Panc1 (cell line): Measurements from ENCODE around the gene CHRNE. TPM values are rescaled to one million over a fixed set of nuclear protein-coding genes. Genes with fewer than 3 reads are reported as not detected.

Source experiments
- ATAC-seq: fragments of 200-7000 bp; cut with Tn5 transposase; 2 replicates; pipeline ENCODE4 v1.9.1; 2020; ENCODE audit warnings: mild to moderate bottlenecking, moderate library complexity
- BruUV-seq: library from RNA; stranded (reverse); fragments of 400-500 nt; replicated peaks from 2 replicates; lab custom pipeline; 2021; lab: Mats Ljungman, UMichigan
- CTCF ChIA-PET: fragments of 300-600 bp; sonication (Branson Sonifier 250); formaldehyde crosslinking; loops from one replicate; lab custom pipeline; 2022; ENCODE audit warnings: antibody characterized with exemption; lab: Charles Lee
- POLR2A ChIA-PET: fragments of 300-600 bp; sonication (Branson Sonifier 250); formaldehyde crosslinking; loops from one replicate; lab custom pipeline; 2022; ENCODE audit warnings: antibody characterized with exemption; lab: Charles Lee
- DNase-seq: peaks from one replicate; pipeline ENCODE4 v3.0.0-alpha.2; 2010; ENCODE audit warnings: low read depth, low spot score
- H3K27ac ChIP-seq: 2 replicates; pipeline ENCODE4 v1.5.1; 2011; ENCODE audit warnings: mild to moderate bottlenecking, low read length, inconsistent platforms
- H3K27me3 ChIP-seq: fragments of 200-500 bp; sonication (Bioruptor generic); 2 replicates; pipeline ENCODE4 v1.6.0; 2014; ENCODE audit warnings: low read length, inconsistent platforms; ENCODE audit not compliant: control insufficient read depth, insufficient read depth
- H3K36me3 ChIP-seq: fragments of 200-500 bp; sonication (Bioruptor generic); 2 replicates; pipeline ENCODE4 v1.5.1; 2014; ENCODE audit warnings: inconsistent platforms, mild to moderate bottlenecking, low read length, moderate library complexity; ENCODE audit not compliant: control insufficient read depth, insufficient read depth
- H3K4me1 ChIP-seq: 2 replicates; pipeline ENCODE4 v1.5.1; 2011; ENCODE audit warnings: inconsistent platforms, mild to moderate bottlenecking, low read length, moderate library complexity; ENCODE audit not compliant: control insufficient read depth, insufficient read depth
- H3K4me3 ChIP-seq, 2 experiments: 2 replicates each; pipeline ENCODE4 v1.5.1; 2011 to 2012; ENCODE audit warnings: low read depth in 2 of 2, low read length in 2 of 2, mild to moderate bottlenecking in 2 of 2, inconsistent platforms in 1 of 2, moderate library complexity in 1 of 2
- H3K9me3 ChIP-seq: fragments of 200-500 bp; sonication (Bioruptor generic); 2 replicates; pipeline ENCODE4 v1.5.1; 2014; ENCODE audit warnings: low read depth, mild to moderate bottlenecking, inconsistent platforms, low read length, moderate library complexity; ENCODE audit not compliant: control insufficient read depth, insufficient read depth
- CTCF ChIP-seq: fragments of 450-650 bp; IDR thresholded peaks from 2 replicates; pipeline ENCODE4 v1.5.1; 2017; ENCODE audit warnings: mild to moderate bottlenecking
- POLR2AphosphoS5 ChIP-seq: IDR thresholded peaks from 2 replicates; pipeline ENCODE4 v1.6.1; 2012; ENCODE audit warnings: mild to moderate bottlenecking, low read depth, low read length, moderate library complexity
- REST ChIP-seq, 2 experiments: IDR thresholded peaks; 2 replicates each; pipeline ENCODE4 v1.6.1; 2011 to 2012; ENCODE audit warnings: low read depth in 2 of 2, control low read depth in 1 of 2, low read length in 1 of 2, mild to moderate bottlenecking in 1 of 2, moderate library complexity in 1 of 2; ENCODE audit not compliant: insufficient read depth in 1 of 2
- SIN3A ChIP-seq: IDR thresholded peaks from 2 replicates; pipeline ENCODE4 v1.6.1; 2012; ENCODE audit warnings: low read depth, mild to moderate bottlenecking, low read length, moderate library complexity, borderline replicate concordance; ENCODE audit not compliant: insufficient read depth
- TCF7L2 ChIP-seq: IDR thresholded peaks from 2 replicates; pipeline ENCODE4 v1.6.1; 2011; ENCODE audit warnings: mild to moderate bottlenecking, low read depth, low read length, inconsistent platforms
- in situ Hi-C: cut with HindIII; loops from 2 replicates; pipeline ENCODE4 v1.10.0; 2016; ENCODE audit warnings: low sequenced_read_pairs, low pct_unique_long_range_greater_than_20kb
- intact Hi-C: fragments of 100-400 bp; cut with micrococcal nuclease; formaldehyde crosslinking; loops from one replicate; pipeline ENCODE4 v1.10.0; 2022; ENCODE audit not compliant: unreplicated experiment
- total RNA-seq: library from RNA; stranded (reverse); gene quantifications from one replicate; pipeline ENCODE4 v1.2.1, GENCODE V29; 2021; ENCODE audit not compliant: unreplicated experiment

The CHRNE gene
- total RNA-seq, 1 experiment from 2014 or later: 0.13 TPM

- intact Hi-C loops (no loop called here), in situ Hi-C loops (no loop called here)
- H3K27me3 ChIP-seq: no peaks in the 10 kb centered on the region
- H3K36me3 ChIP-seq: peaks cover 6% of the 10 kb centered on the region
- no peaks in the 10 kb centered on the region for H3K9me3 ChIP-seq
- CTCF ChIA-PET: no interaction called here
- ATAC-seq (no peak), DNase-seq (no peak)
- POLR2A ChIA-PET: no interaction called here
- TF ChIP-seq CTCF: no peak
- TF ChIP-seq SIN3A: no peak
- TF ChIP-seq TCF7L2: no peak
- no peak for TF ChIP-seq REST (IDR thresholded peaks at IDR 0.05; ENCODE audit: insufficient read depth in 1 of 2, low read depth in 2 of 2, low read length in 1 of 2)
- TF ChIP-seq POLR2AphosphoS5: no peak
- peaks cover 16% of the 10 kb centered on the region for H3K4me1 ChIP-seq
- peak within 1 kb of the TSS; percentile 94 for H3K27ac ChIP-seq
- BruUV-seq: no TSS peak
- H3K4me3 ChIP-seq: peak within 1 kb of the TSS; percentile 51 to 67
Measured at GRCh38 chr17:4950746-4951204, 47.9 kb upstream of the CHRNE start, which contains the start of gene ENO3. ENO3 (plus strand) TSS chr17:4951119; CDS start chr17:4951830, 711 bp downstream.

GRCh38 chr17:4950075-4950745, 47.3 kb upstream of the CHRNE start:
- ChIA-PET CTCF (no interaction called here), POLR2A (no interaction called here)
- DNase-seq (no peak), ATAC-seq (no peak; the same call in 1 of the 2 replicates)
- Histone ChIP-seq H3K27ac (peak overlapping the region; percentile 94), H3K4me3 (peak overlapping the region; percentile 51 to 67), H3K36me3 (peaks cover 6% of the 10 kb centered on the region), H3K4me1 (peaks cover 22% of the 10 kb centered on the region), H3K9me3 (no peaks in the 10 kb centered on the region), H3K27me3 (no peaks in the 10 kb centered on the region)
- in situ Hi-C loops (no loop called here), intact Hi-C loops (no loop called here)
- 0 out of 2 replicates have a peak, but pooled peaks have one; percentile 18 for TF ChIP-seq SIN3A
- no peak for TF ChIP-seq REST (IDR thresholded peaks at IDR 0.05; ENCODE audit: insufficient read depth in 1 of 2, low read depth in 2 of 2, low read length in 1 of 2)
- peak; percentile 62 for TF ChIP-seq POLR2AphosphoS5
- BruUV-seq: TSS peak; percentile 80
